Tibial nerve (tissue), 4 donors: Measurements from ENCODE around the gene WDR83.
"Not testable (repeated sequence)": the region's sequence is repeated elsewhere in the genome, so short reads cannot be mapped to it uniquely, and the experiment has no call there.

Source experiments
- CTCF ChIP-seq, 5 experiments: fragments of 200-600 bp in 3 of 5; fragments of 450-650 bp in 2 of 5; sonication (generic) in 3 of 5; IDR thresholded peaks; one replicate each; pipeline ENCODE4 v1.5.1; 2016 to 2019; ENCODE audit warnings: antibody characterized with exemption in 5 of 5, mild to moderate bottlenecking in 3 of 5, moderate library complexity in 2 of 5
- EP300 ChIP-seq, 2 donors: sonication (generic); formaldehyde crosslinking; IDR thresholded peaks; one replicate each; pipeline ENCODE4 v1.6.1; 2017; ENCODE audit warnings: antibody characterized with exemption in 2 of 2, mild to moderate bottlenecking in 1 of 2
- POLR2A ChIP-seq, 2 donors: fragments of 450-650 bp; IDR thresholded peaks; one replicate each; pipeline ENCODE4 v1.6.1; 2017; ENCODE audit warnings: antibody characterized with exemption in 2 of 2, mild to moderate bottlenecking in 2 of 2, moderate library complexity in 2 of 2

DNA sequence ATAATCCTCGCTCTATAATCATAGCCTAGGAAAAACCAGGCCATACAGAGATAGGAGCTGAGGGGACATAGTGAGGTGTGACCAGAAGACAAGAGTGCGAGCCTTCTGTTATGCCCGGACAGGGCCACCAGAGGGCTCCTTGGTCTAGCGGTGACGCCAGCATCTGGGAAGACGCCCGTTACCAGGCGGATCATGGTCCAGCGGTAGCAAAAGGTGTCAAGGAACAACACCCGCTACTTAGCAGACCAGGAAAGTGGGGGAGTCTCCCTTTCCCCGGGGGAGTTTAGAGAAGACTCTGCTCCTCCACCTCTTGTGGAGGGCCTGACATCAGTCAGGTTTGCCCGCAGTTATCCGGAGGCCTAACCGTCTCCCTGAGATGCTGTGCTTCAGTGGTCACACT lies 45.5 kb downstream of the WDR83 start:
- peak in 3 of 5 experiments; percentile 15 to 37 (median 27) for TF ChIP-seq CTCF (IDR thresholded peaks at IDR 0.05)
- TF ChIP-seq POLR2A, EP300 (IDR thresholded peaks at IDR 0.05): not testable (repeated sequence)
